Measurements from ENCODE around the gene TSKU. TPM values are rescaled to one million over a fixed set of nuclear protein-coding genes. Genes with fewer than 3 reads are reported as not detected.

Gene TSKU
- total and polyA plus RNA-seq, 2 experiments from 2014 or later, result 61.9 to 81.9 TPM

- Histone ChIP-seq H3K27ac (no peak overlapping the region), H4K20me1 (ENCODE audit: insufficient read depth, poor library complexity, severe bottlenecking) (peaks cover 44% of the 10 kb centered on the region), H3K79me2 (peaks cover 61% of the 10 kb centered on the region), H3K4me2 (no peak overlapping the region), H3K4me1 (ENCODE audit: insufficient read depth) (peaks cover 47% of the 10 kb centered on the region), H2AFZ (no peak overlapping the region), H3K36me3 (replicated peaks; ENCODE audit: insufficient read depth, low read depth) (no peaks in the 10 kb centered on the region), H3K27me3 (no peaks in the 10 kb centered on the region), H3K4me3 (no peak overlapping the region), H3K9me2 (replicated peaks; ENCODE audit: insufficient read depth) (no peaks in the 10 kb centered on the region), H3K9me3 (ENCODE audit: low read depth) (no peaks in the 10 kb centered on the region)
- no peak for TF ChIP-seq CTCF (IDR thresholded peaks at IDR 0.05; ENCODE audit: poor library complexity)
- TF ChIP-seq EZH2phosphoT487 (IDR thresholded peaks at IDR 0.05; ENCODE audit: low read depth, severe bottlenecking, unreplicated experiment), result no peak
- TF ChIP-seq EZH2 (IDR thresholded peaks at IDR 0.05; ENCODE audit: borderline replicate concordance), result no peak
- no peak for DNase-seq (ENCODE audit: low spot score)
- 93% methylated on average over 20 of the region's 20 CpGs for WGBS (ENCODE audit: low lambda C conversion rate, missing lambda C conversion rate)
These were observed 13.5 kb downstream of the TSKU start for GRCh38 chr11:76796511-76797198.

GRCh38 chr11:76797341-76798201, 14.4 kb downstream of the TSKU start:
- DNase-seq (ENCODE audit: low spot score), result no peak
- Histone ChIP-seq H2AFZ (no peak overlapping the region), H4K20me1 (ENCODE audit: insufficient read depth, poor library complexity, severe bottlenecking) (peaks cover 43% of the 10 kb centered on the region), H3K9me2 (replicated peaks; ENCODE audit: insufficient read depth) (no peaks in the 10 kb centered on the region), H3K27ac (no peak overlapping the region), H3K4me3 (no peak overlapping the region), H3K79me2 (peaks cover 52% of the 10 kb centered on the region), H3K36me3 (replicated peaks; ENCODE audit: insufficient read depth, low read depth) (no peaks in the 10 kb centered on the region), H3K4me1 (ENCODE audit: insufficient read depth) (peaks cover 55% of the 10 kb centered on the region), H3K27me3 (no peaks in the 10 kb centered on the region), H3K4me2 (no peak overlapping the region), H3K9me3 (ENCODE audit: low read depth) (no peaks in the 10 kb centered on the region)
- TF ChIP-seq CTCF (IDR thresholded peaks at IDR 0.05; ENCODE audit: poor library complexity), result no peak
- no peak for TF ChIP-seq EZH2phosphoT487 (IDR thresholded peaks at IDR 0.05; ENCODE audit: low read depth, severe bottlenecking, unreplicated experiment)
- no peak for TF ChIP-seq EZH2 (IDR thresholded peaks at IDR 0.05; ENCODE audit: borderline replicate concordance)
- WGBS (ENCODE audit: low lambda C conversion rate, missing lambda C conversion rate), result 91% methylated on average over 11 of the region's 11 CpGs

GRCh38 chr11:76798202-76798581, 15.0 kb downstream of the TSKU start:
- H3K27ac ChIP-seq, result no peak overlapping the region
- peaks cover 39% of the 10 kb centered on the region for H4K20me1 ChIP-seq (ENCODE audit: insufficient read depth, poor library complexity, severe bottlenecking)

More at GRCh38 chr11:76798202-76798581, 15.0 kb downstream of the TSKU start:
- no peaks in the 10 kb centered on the region for H3K27me3 ChIP-seq
- H3K79me2 ChIP-seq, result peaks cover 45% of the 10 kb centered on the region
- H3K4me2 ChIP-seq, result no peak overlapping the region
- H3K4me1 ChIP-seq (ENCODE audit: insufficient read depth), result peaks cover 54% of the 10 kb centered on the region
- H2AFZ ChIP-seq, result no peak overlapping the region
- no peaks in the 10 kb centered on the region for H3K36me3 ChIP-seq (replicated peaks; ENCODE audit: insufficient read depth, low read depth)
- no peak overlapping the region for H3K4me3 ChIP-seq
- no peak for TF ChIP-seq EZH2phosphoT487 (IDR thresholded peaks at IDR 0.05; ENCODE audit: low read depth, severe bottlenecking, unreplicated experiment)
- TF ChIP-seq CTCF (IDR thresholded peaks at IDR 0.05; ENCODE audit: poor library complexity), result no peak
- TF ChIP-seq EZH2 (IDR thresholded peaks at IDR 0.05; ENCODE audit: borderline replicate concordance), result no peak
- H3K9me3 ChIP-seq (ENCODE audit: low read depth), result no peaks in the 10 kb centered on the region
- 97% methylated on average over 5 of the region's 5 CpGs for WGBS (ENCODE audit: low lambda C conversion rate, missing lambda C conversion rate)
- DNase-seq (ENCODE audit: low spot score), result no peak
- H3K9me2 ChIP-seq (replicated peaks; ENCODE audit: insufficient read depth), result no peaks in the 10 kb centered on the region

Data from hepatocyte (in vitro differentiated cells).